HG03039 (cell line): Measurements from ENCODE around the gene FURIN.
"Not testable (repeated sequence)": the region's sequence is repeated elsewhere in the genome, so short reads cannot be mapped to it uniquely, and the experiment has no call there.

Experiments
- ATAC-seq: cut with Tn5 transposase; IDR thresholded peaks from one replicate; pipeline ENCODE4 v1.9.1; 2021; ENCODE audit warnings: mild to moderate bottlenecking, moderate library complexity; ENCODE audit not compliant: unreplicated experiment

FURIN gene

DNA sequence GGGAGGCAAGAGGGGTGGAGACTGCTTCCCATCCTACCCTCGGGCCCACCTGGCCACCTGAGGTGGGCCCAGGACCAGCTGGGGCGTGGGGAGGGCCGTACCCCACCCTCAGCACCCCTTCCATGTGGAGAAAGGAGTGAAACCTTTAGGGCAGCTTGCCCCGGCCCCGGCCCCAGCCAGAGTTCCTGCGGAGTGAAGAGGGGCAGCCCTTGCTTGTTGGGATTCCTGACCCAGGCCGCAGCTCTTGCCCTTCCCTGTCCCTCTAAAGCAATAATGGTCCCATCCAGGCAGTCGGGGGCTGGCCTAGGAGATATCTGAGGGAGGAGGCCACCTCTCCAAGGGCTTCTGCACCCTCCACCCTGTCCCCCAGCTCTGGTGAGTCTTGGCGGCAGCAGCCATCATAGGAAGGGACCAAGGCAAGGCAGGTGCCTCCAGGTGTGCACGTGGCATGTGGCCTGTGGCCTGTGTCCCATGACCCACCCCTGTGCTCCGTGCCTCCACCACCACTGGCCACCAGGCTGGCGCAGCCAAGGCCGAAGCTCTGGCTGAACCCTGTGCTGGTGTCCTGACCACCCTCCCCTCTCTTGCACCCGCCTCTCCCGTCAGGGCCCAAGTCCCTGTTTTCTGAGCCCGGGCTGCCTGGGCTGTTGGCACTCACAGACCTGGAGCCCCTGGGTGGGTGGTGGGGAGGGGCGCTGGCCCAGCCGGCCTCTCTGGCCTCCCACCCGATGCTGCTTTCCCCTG is 13.8 kb downstream of the FURIN start:
- no peak for ATAC-seq

DNA sequence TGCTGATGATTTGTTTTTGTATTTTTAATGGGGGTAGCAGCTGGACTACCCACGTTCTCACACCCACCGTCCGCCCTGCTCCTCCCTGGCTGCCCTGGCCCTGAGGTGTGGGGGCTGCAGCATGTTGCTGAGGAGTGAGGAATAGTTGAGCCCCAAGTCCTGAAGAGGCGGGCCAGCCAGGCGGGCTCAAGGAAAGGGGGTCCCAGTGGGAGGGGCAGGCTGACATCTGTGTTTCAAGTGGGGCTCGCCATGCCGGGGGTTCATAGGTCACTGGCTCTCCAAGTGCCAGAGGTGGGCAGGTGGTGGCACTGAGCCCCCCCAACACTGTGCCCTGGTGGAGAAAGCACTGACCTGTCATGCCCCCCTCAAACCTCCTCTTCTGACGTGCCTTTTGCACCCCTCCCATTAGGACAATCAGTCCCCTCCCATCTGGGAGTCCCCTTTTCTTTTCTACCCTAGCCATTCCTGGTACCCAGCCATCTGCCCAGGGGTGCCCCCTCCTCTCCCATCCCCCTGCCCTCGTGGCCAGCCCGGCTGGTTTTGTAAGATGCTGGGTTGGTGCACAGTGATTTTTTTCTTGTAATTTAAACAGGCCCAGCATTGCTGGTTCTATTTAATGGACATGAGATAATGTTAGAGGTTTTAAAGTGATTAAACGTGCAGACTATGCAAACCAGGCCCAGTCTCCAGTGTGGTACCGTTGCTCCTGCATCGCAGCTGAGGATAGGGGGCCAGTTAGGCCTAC is 14.6 kb downstream of the FURIN start:
- ATAC-seq = no peak

DNA sequence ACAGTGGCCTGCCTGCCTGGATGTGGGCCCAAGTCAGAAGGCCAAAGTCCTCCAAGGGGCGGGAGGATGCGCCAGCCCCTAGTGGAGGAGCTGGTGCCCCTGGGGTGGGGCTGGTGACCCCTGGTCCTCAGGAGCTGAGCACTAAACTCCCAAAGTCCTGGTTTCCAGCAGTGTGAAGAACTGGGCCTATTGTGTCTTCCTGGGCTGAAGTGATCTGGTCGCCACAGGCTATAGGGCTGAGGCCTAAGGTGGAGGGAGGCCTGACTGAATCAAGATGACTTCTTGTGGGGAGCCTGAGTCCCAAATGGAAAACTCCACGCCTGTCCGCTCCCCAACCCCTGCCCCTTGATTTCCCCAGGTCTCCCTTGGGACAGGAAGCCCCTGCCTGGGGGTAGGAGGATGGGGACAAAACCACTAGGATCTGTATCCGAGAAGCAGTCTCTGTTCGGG is 15.2 kb downstream of the FURIN start:
- no peak for ATAC-seq

DNA sequence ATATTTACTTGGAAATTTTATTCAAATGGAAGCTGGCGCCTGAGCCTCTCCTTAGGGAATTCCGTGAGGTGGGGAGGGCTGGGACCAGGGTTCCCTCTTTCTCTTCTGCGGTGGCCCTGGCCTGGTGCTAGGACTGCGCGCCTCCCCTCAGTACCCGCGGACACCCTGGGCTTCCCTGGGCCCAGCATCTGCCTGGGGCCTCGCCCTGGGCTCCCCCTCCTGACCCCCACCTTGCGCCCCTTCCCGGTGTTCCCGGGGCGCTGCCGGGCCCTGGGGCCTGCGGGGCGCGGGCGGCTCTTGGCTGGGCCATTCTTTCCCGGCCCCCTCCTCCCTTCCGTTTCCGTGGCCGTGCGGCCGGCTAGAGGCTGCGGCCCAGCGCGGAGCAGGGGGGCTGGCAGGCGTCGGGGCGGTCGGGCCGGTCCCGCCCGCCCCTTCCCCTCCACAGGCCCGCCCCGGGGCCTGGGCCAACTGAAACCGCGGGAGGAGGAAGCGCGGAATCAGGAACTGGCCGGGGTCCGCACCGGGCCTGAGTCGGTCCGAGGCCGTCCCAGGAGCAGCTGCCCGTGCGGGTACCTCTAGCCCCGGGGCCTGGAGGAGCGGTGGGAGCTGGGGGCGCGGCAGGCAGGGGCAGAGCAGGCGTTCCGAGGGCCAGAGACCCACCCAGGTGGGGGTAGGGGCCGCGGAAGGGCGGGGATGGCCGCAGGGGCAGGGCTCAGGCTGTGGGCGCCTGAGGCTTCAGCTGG is 15.8 kb downstream of the FURIN start, which contains the start of gene FES:
Gene FES (plus strand): TSS at position 529 of the 743 bp plus-strand sequence. CDS start 542 bp downstream, outside the sequence.
- ATAC-seq = no peak

DNA sequence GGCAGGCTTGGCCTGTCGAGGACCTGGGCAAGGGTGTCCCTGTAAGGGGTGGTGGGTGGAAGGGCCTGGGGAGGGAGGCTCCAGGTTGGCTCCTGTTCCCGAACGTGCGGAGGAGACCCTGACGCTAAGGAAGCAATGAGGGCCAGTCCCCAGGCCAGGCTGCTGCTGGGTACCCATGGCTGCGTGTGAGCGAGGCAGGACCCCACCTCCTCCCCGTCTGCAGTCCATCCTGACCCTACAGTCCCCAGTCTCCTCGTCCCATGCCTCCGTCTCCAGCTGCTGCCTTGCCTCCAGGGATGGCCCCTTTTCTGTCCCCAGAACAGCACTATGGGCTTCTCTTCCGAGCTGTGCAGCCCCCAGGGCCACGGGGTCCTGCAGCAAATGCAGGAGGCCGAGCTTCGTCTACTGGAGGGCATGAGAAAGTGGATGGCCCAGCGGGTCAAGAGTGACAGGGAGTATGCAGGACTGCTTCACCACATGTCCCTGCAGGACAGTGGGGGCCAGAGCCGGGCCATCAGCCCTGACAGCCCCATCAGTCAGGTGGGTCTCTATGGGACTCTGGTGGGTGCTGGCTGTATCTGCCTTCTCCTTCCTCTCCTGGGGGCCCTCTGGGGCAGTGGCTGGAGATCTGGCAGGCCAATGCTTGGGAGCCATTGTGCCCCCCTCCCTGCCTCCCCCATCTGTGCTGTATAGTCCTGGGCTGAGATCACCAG is 16.5 kb downstream of the FURIN start:
- no peak for ATAC-seq

DNA sequence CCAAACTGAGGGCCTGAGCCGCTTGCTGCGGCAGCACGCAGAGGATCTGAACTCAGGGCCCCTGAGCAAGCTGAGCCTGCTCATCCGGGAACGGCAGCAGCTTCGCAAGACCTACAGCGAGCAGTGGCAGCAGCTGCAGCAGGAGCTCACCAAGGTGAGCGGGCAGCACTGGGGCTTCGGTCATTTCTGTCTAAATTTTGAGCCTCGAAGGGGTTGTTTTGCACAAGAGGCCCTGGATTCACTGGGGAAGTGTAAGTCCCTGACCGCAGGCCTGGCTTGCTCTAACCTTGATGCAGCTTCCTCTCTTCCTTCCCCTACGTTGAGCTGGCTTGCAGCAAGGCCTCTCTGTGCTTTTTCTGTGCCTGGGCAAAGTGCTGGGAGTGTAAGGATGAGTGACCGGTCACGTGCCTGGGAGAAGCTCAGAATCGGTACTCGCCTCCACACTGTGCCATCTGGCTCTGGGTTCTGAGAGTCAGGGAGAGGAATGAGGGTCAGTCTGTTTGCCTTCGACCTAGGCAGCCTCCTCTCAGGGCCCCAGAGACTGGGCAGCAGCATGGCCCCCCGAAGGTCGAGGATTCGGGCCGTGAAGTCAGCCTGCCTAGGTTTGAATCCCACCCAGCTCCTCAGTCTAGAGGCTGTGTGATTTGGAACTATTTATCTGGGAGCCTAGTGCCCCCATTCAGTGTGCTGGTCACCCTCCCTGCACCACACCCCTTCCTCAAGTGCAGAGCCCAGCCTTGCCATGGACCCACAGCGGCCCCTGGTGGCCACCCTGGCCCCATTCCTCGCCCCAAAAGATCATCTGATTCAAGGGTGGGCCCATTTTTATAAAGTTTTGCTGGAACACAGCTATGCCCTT is 17.3 kb downstream of the FURIN start:
- ATAC-seq = peak; percentile 45

DNA sequence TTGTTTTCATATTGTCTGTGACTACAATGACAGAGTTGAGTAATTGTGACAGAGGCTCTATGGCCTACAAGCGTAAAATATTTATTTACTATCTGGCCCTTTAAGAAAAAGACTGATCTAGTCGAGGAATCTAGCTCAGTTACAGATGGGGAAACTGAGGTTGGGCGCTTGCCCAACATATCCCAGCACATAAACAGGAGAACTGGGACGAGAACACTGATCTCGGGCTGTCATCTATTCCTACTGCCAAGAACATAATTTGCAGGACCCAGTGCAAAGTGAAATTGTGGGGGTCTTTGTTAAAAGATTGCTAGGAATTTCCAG is 17.9 kb downstream of the FURIN start:
- ATAC-seq = no peak

DNA sequence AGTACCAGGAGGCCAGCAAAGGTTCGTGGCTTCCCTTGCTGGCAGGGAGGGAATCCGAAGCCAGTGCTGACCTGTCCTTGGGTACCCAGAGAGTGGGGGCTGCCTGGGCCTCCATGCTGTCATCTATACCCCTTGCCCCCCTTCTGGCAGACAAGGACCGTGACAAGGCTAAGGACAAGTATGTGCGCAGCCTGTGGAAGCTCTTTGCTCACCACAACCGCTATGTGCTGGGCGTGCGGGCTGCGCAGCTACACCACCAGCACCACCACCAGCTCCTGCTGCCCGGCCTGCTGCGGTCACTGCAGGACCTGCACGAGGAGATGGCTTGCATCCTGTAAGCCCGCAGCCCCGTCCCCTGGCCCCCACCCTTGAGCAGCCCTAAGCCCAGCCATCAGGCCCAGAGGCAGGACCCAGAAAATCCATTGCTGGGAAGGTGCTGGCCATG is 18.7 kb downstream of the FURIN start:
- no peak for ATAC-seq

DNA sequence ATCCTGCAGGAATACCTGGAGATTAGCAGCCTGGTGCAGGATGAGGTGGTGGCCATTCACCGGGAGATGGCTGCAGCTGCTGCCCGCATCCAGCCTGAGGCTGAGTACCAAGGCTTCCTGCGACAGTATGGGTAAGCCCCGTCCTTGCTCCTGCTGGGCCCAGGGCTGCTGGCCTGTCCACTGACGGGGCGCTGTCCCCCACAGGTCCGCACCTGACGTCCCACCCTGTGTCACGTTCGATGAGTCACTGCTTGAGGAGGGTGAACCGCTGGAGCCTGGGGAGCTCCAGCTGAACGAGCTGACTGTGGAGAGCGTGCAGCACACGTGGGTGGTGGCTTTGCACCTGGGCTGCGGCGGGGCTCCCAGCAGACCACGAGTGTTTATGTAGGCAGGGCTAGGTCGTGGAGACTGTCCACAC is 20.9 kb downstream of the FURIN start:
- ATAC-seq = no peak

DNA sequence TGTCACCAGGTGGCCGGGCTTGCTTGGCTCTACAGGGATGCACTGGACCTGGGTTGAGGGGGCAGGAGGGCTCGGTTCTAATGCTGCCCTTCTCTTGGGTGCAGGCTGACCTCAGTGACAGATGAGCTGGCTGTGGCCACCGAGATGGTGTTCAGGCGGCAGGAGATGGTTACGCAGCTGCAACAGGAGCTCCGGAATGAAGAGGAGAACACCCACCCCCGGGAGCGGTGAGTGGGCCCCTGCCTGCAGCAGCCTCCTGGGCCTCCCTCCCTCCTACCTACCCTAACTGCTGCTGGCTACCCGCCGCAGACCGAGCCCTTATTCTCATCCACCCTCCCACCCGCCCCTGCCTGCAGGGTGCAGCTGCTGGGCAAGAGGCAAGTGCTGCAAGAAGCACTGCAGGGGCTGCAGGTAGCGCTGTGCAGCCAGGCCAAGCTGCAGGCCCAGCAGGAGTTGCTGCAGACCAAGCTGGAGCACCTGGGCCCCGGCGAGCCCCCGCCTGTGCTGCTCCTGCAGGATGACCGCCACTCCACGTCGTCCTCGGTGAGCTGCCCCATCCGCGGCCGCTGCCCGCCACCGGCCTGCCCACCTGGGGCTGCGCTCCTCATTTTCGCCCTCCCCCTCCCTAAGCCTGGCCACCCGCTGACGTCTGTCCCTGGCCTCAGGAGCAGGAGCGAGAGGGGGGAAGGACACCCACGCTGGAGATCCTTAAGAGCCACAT is 21.5 kb downstream of the FURIN start:
- ATAC-seq = no peak

DNA sequence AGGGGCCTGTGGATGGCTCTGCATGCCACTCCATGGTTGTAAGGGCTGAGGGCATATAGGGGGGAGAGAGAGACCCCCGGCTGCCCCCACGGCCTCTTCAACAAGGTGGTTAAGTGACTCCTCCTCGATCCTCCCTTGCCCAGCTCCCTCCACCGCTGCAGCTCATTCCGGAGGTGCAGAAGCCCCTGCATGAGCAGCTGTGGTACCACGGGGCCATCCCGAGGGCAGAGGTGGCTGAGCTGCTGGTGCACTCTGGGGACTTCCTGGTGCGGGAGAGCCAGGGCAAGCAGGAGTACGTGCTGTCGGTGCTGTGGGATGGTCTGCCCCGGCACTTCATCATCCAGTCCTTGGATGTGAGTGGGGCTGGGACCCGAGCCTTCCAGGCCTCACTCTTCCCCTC is 22.5 kb downstream of the FURIN start:
- no peak for ATAC-seq

DNA sequence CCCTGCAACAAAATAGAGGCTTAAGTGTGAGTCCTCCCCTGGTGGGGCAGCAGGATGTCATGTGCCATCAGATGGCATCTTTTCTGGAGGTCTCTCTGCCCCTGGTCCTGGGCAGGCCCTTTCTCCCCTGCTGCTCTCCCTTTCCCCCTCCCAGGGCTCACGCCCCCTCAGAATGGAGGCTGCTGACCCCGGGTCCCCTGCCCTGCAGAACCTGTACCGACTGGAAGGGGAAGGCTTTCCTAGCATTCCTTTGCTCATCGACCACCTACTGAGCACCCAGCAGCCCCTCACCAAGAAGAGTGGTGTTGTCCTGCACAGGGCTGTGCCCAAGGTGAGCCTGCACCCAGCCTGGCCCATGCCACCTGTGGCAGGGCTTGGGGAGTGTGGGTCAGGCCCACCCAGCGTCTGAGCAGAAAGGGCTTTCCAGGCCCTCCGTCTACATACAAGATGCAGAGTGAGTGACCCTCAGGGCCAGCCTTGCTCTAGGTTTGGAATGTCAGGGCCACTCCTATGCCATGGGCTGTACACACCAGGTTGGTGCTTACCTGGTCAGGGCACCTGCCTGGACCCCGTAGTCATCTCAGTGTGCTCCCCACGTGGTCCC is 23.1 kb downstream of the FURIN start:
- no peak for ATAC-seq

DNA sequence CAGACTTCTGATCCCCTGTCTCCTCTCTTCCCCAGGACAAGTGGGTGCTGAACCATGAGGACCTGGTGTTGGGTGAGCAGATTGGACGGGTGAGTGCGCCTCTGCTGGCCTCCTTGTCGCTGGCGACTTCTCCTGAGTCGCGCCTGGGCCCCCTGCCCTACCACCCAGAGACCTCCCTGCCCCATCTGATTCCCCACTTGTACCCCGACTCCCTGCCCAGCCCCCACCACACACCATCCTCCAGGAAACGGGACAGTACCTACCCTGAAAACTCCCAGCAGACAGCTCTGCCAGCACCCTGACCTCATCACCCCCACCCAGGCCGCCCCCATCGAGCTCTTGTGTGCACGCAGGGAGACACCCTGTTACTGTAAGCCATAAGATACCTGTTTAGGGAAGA is 23.6 kb downstream of the FURIN start:
- ATAC-seq = no peak

DNA sequence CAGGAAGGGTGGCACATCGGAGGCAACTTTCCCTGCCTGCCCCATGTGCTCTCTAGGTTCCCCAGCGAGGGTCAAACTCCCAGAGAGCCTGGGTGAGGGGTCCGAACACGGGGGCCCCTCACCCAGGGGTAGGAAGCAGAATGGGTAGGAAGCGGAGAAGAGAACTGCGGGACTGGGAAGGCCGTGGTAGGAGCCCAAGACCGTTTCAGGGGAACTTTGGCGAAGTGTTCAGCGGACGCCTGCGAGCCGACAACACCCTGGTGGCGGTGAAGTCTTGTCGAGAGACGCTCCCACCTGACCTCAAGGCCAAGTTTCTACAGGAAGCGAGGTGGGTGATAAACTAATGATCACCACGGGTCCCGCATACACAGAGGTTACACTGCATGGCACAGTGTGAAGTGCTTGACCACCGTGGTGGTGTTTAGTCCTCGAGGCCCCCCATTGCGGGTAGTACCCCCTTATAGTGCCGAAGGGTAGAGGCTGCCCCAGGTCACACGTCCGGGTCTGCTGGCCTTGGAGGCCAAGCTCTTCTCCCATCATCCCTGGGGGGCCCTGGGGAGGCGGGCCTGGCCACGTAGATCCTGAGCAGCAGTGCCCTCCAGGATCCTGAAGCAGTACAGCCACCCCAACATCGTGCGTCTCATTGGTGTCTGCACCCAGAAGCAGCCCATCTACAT is 24.2 kb downstream of the FURIN start:
- no peak for ATAC-seq

DNA sequence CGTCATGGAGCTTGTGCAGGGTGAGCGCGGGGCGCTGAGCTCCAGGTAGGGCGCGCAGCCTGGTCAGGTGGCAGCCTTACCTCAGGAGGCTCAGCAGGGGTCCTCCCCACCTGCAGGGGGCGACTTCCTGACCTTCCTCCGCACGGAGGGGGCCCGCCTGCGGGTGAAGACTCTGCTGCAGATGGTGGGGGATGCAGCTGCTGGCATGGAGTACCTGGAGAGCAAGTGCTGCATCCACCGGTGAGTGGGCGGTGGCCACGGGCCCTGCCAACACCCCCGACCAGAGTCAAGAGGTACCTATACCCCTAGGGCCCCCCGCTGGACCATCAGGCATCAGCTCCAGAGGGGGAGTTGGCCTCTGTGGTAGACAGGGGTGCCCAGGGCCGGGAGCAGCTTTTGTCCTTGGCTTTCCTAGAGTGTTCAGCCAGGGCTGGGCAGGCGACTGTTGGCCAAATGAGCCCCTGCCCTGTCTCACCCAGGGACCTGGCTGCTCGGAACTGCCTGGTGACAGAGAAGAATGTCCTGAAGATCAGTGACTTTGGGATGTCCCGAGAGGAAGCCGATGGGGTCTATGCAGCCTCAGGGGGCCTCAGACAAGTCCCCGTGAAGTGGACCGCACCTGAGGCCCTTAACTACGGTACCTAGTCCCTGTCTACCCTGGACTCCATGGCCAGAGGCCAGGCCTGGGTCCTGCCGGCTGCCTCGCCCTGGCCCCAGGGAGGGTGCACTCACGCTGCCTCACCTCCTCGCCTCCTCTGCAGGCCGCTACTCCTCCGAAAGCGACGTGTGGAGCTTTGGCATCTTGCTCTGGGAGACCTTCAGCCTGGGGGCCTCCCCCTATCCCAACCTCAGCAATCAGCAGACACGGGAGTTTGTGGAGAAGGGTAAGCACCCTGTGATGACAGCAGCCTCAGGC is 25.0 kb downstream of the FURIN start:
- no peak for ATAC-seq

DNA sequence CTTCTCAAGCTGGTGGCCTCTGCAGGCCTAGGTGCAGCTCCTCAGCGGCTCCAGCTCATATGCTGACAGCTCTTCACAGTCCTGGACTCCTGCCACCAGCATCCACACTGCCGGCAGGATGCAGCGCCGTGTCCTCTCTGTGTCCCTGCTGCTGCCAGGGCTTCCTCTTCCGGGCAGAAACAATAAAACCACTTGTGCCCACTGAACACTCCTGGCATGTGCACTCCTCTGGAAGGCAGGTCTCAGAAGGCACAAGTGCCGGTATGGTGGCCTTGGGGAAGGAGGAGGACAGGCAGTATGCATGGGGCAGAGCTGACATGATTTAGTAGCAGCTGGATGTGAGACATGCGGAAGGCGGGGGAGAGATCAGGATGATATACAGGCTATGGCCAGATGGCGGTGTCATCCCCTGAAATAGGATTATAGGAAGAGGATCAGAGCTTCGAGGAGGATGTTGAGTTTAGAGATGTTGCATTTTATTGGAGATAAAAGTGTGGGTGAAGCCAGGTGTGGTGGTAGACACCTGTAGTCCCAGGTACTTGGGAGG is 27.3 kb downstream of the FURIN start:
- ATAC-seq = no peak

DNA sequence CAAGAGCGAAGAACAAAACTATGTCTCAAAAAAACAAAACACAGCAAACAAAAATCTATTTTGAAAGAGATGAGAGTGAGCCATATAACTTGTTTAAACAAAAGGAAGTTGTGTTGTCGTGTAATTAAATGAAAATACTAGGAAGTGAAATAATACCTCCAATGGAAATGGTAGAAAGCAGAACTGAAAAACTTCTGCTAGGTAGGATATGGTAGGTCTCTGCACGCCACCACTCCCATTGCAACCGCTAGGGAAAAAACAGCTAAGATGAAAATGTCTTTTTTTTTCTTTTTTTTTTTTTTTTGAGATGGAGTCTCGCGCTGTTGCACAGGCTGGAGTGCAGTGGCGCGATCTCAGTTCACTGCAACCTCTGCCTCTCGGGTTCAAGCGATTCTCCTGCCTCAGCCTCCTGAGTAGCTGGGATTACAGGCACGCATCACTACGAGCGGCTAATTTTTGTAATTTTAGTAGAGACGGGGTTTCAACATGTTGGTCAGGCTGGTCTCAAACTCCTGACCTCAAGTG is 28.8 kb downstream of the FURIN start:
- ATAC-seq = not testable (repeated sequence)
